Testis (tissue), 3 donors: ENCODE data around the gene TNFRSF11A. TPM values are rescaled to one million over a fixed set of nuclear protein-coding genes. Genes with fewer than 3 reads are reported as not detected.

Experiments used
- DNase-seq: peaks from one replicate; pipeline ENCODE4 v3.0.0-alpha.2; 2019
- H3K27ac ChIP-seq, 2 donors: fragments of 200-600 bp; sonication (generic); one replicate each; pipeline ENCODE4 v1.5.1; 2019
- H3K27me3 ChIP-seq: fragments of 200-600 bp; sonication (generic); one replicate; pipeline ENCODE4 v1.5.1; 2019
- H3K36me3 ChIP-seq: fragments of 200-600 bp; sonication (generic); one replicate; pipeline ENCODE4 v1.5.1; 2017; ENCODE audit warnings: low read depth; ENCODE audit errors: missing control alignments
- H3K4me1 ChIP-seq: fragments of 200-600 bp; sonication (generic); one replicate; pipeline ENCODE4 v1.5.1; 2019
- H3K4me3 ChIP-seq, 2 donors: fragments of 200-600 bp; sonication (generic); one replicate each; pipeline ENCODE4 v1.5.1; 2017 to 2019
- H3K9me3 ChIP-seq: fragments of 200-600 bp; sonication (generic); one replicate; pipeline ENCODE4 v1.5.1; 2017
- CTCF ChIP-seq, 3 experiments: fragments of 450-650 bp in 2 of 3; fragments of 200-600 bp in 1 of 3; sonication (generic) in 1 of 3; IDR thresholded peaks; one replicate each; pipeline ENCODE4 v1.5.1; 2016 to 2019; ENCODE audit warnings: antibody characterized with exemption in 3 of 3, mild to moderate bottlenecking in 2 of 3, moderate library complexity in 1 of 3
- POLR2A ChIP-seq: fragments of 450-650 bp; IDR thresholded peaks from one replicate; pipeline ENCODE4 v1.6.1; 2017; ENCODE audit warnings: antibody characterized with exemption, mild to moderate bottlenecking, moderate library complexity
- WGBS, 2 donors: methylation state at CpG; one replicate each; pipeline ENCODE4 v1.1.5; 2018; 5-methylcytosine and 5-hydroxymethylcytosine counted together
- intact Hi-C: fragments of 100-400 bp; cut with DNase I; formaldehyde crosslinking; loops from one replicate; pipeline ENCODE4 v1.15.1; 2023; ENCODE audit warnings: low total_unique reads
- polyA plus RNA-seq: library from polyadenylated mRNA; stranded (reverse); fragments of 350-450 nt; fragmentation: Illumina TruSeq; extraction: RNeasy Lipid Tissue Mini Kit (QIAGEN cat#74804); gene quantifications from one replicate; pipeline ENCODE4 v1.2.3, GENCODE V29; 2014; ENCODE audit warnings: low read depth, low replicate concordance; ENCODE audit not compliant: insufficient read depth
- total RNA-seq, 2 donors: library from RNA; depleted of rRNA; stranded (reverse); fragments of >200 nt; gene quantifications; one replicate each; pipeline ENCODE4 v1.2.3, GENCODE V29; 2016

The TNFRSF11A gene
- total and polyA plus RNA-seq, 3 donors from 2014 or later: 2.4 to 3.3 (median 3.0) TPM

GRCh38 chr18:62300359-62300963 lies 24.6 kb upstream of the TNFRSF11A start:
- Histone ChIP-seq H3K9me3 (no peaks in the 10 kb centered on the region), H3K4me3 (no peak overlapping the region), H3K36me3 (no peaks in the 10 kb centered on the region), H3K27ac (no peak overlapping the region), H3K27me3 (no peaks in the 10 kb centered on the region), H3K4me1 (no peaks in the 10 kb centered on the region)
- DNase-seq: no peak
- 92 to 93% methylated on average over 3 of the region's 3 CpGs for WGBS, 2 donors
- intact Hi-C loops: no loop called here
- no peak for TF ChIP-seq POLR2A
- TF ChIP-seq CTCF (IDR thresholded peaks at IDR 0.05): no peak

GRCh38 chr18:62301322-62301721 lies 23.8 kb upstream of the TNFRSF11A start:
- H3K36me3 ChIP-seq: no peaks in the 10 kb centered on the region
- H3K27me3 ChIP-seq: no peaks in the 10 kb centered on the region
- 100% methylated on average over 1 of the region's 1 CpG for WGBS, 2 donors
- no peaks in the 10 kb centered on the region for H3K4me1 ChIP-seq
- H3K9me3 ChIP-seq: no peaks in the 10 kb centered on the region
- H3K27ac ChIP-seq: no peak overlapping the region
- no peak overlapping the region for H3K4me3 ChIP-seq
- intact Hi-C loops: no loop called here
- no peak for DNase-seq
- TF ChIP-seq CTCF (IDR thresholded peaks at IDR 0.05): no peak
- no peak for TF ChIP-seq POLR2A

GRCh38 chr18:62312851-62313250 lies 12.3 kb upstream of the TNFRSF11A start:
- no peak for DNase-seq
- no peaks in the 10 kb centered on the region for H3K9me3 ChIP-seq
- intact Hi-C loops: no loop called here
- H3K4me1 ChIP-seq: no peaks in the 10 kb centered on the region
- TF ChIP-seq CTCF (IDR thresholded peaks at IDR 0.05) (no peak), POLR2A (no peak)
- 86 to 97% methylated on average over 1 of the region's 1 CpG for WGBS, 2 donors
- no peak overlapping the region for H3K4me3 ChIP-seq
- H3K27ac ChIP-seq: no peak overlapping the region
- H3K27me3 ChIP-seq: no peaks in the 10 kb centered on the region
- H3K36me3 ChIP-seq: no peaks in the 10 kb centered on the region

- WGBS, 2 donors: 52 to 63% methylated on average over 4 of the region's 4 CpGs
- Histone ChIP-seq H3K4me1 (no peaks in the 10 kb centered on the region), H3K9me3 (no peaks in the 10 kb centered on the region), H3K27me3 (no peaks in the 10 kb centered on the region), H3K4me3 (no peak overlapping the region), H3K36me3 (no peaks in the 10 kb centered on the region), H3K27ac (no peak overlapping the region)
- no peak for TF ChIP-seq CTCF (IDR thresholded peaks at IDR 0.05)
- no peak for TF ChIP-seq POLR2A
- intact Hi-C loops: no loop called here
- DNase-seq: no peak
Measured at GRCh38 chr18:62318228-62319180, 6.6 kb upstream of the TNFRSF11A start.
